K562 (cell line): Measurements from ENCODE around the gene ZBTB48. TPM values are rescaled to one million over a fixed set of nuclear protein-coding genes. Genes with fewer than 3 reads are reported as not detected.

ENCODE experiments used
- ATAC-seq: fragments of 200-7000 bp; cut with Tn5 transposase; 3 replicates; pipeline ENCODE4 v1.9.1; 2020; ENCODE audit warnings: moderate library complexity
- BruUV-seq: library from RNA; stranded (reverse); fragments of 400-500 nt; replicated peaks from 2 replicates; lab custom pipeline; 2021; lab: Mats Ljungman, UMichigan
- CTCF ChIA-PET: fragments of 300-600 bp; formaldehyde crosslinking; extraction: SDS; loops from one replicate; lab custom pipeline; 2021; ENCODE audit warnings: low intra/inter-chr PET ratio; lab: Yijun Ruan, JAX
- POLR2A ChIA-PET: fragments of 300-600, 350-650 bp; sonication (Branson Sonifier 250); formaldehyde crosslinking; extraction: SDS; loops from one replicate; lab custom pipeline; 2021; ENCODE audit warnings: antibody characterized with exemption, inconsistent platforms; lab: Yijun Ruan, JAX
- DNase-seq, 4 experiments: peaks; one replicate each; pipeline versions ENCODE4 v3.0.0 to v3.0.0-alpha.2; 2011 to 2018; ENCODE audit warnings: low spot score in 3 of 4, mixed read lengths in 3 of 4; ENCODE audit errors: extremely low read depth in 1 of 4
- FAIRE-seq: peaks from 2 replicates; lab custom pipeline; 2011; peaks lifted over from hg19 to GRCh38; lab: Jason Lieb, UNC
- H2AFZ ChIP-seq: 2 replicates; pipeline ENCODE4 v1.6.0; 2011; ENCODE audit warnings: low read depth, low read length, control low read depth, inconsistent platforms
- H3K27ac ChIP-seq: fragments of 200-600 bp; 3 replicates; pipeline ENCODE4 v1.8.0; 2011; ENCODE audit warnings: low read depth, mild to moderate bottlenecking, control low read depth, inconsistent platforms, low read length, moderate library complexity, mixed read lengths; ENCODE audit errors: extremely low read depth
- H3K27me3 ChIP-seq, 2 experiments: fragments of 300-600 bp in 1 of 2; 2 replicates in 1 of 2; 3 replicates in 1 of 2; pipeline versions ENCODE4 v1.6.0 to v1.8.0; 2011; ENCODE audit warnings: inconsistent platforms in 2 of 2, low read length in 2 of 2, mild to moderate bottlenecking in 1 of 2, mixed read lengths in 1 of 2, moderate library complexity in 1 of 2; ENCODE audit not compliant: control insufficient read depth in 2 of 2, insufficient read depth in 2 of 2
- H3K36me3 ChIP-seq: fragments of 300-600 bp; 3 replicates; pipeline ENCODE4 v1.8.0; 2011; ENCODE audit warnings: mild to moderate bottlenecking, low read length, inconsistent platforms; ENCODE audit not compliant: control insufficient read depth, insufficient read depth
- H3K4me1 ChIP-seq, 2 experiments: fragments of 200-600 bp in 1 of 2; replicated peaks in 1 of 2; 2 replicates in 1 of 2; 3 replicates in 1 of 2; pipeline versions ENCODE4 v1.5.1 to v1.8.0; 2011; ENCODE audit warnings: inconsistent platforms in 2 of 2, low read length in 2 of 2, mild to moderate bottlenecking in 1 of 2, mixed read lengths in 1 of 2, moderate library complexity in 1 of 2; ENCODE audit not compliant: control insufficient read depth in 2 of 2, insufficient read depth in 2 of 2
- H3K4me2 ChIP-seq: 2 replicates; pipeline ENCODE4 v1.6.1; 2011; ENCODE audit warnings: low read length, control low read depth, inconsistent platforms, mixed read lengths; ENCODE audit not compliant: insufficient read depth
- H3K4me3 ChIP-seq: fragments of 200-600 bp; sonication (generic), shearing (Covaris generic); 2 replicates; pipeline ENCODE4 v1.5.1; 2016; ENCODE audit warnings: control low read depth, inconsistent platforms
- H3K79me2 ChIP-seq: fragments of 200-600 bp; 3 replicates; pipeline ENCODE4 v1.8.0; 2011; ENCODE audit warnings: low read length, inconsistent platforms; ENCODE audit not compliant: control insufficient read depth, insufficient read depth
- H3K9ac ChIP-seq, 2 experiments: 2 replicates each; pipeline versions ENCODE4 v1.6.0 to v1.6.1; 2011; ENCODE audit warnings: low read depth in 2 of 2, low read length in 2 of 2, control low read depth in 1 of 2, inconsistent platforms in 1 of 2, mild to moderate bottlenecking in 1 of 2, mixed read lengths in 1 of 2; ENCODE audit not compliant: insufficient read depth in 1 of 2
- H3K9me1 ChIP-seq: one replicate; pipeline ENCODE4 v1.6.0; 2011; ENCODE audit warnings: inconsistent platforms, mild to moderate bottlenecking, low read length, moderate library complexity; ENCODE audit not compliant: control insufficient read depth, insufficient read depth
- H3K9me3 ChIP-seq: replicated peaks from 2 replicates; pipeline ENCODE4 v1.5.1; 2011; ENCODE audit warnings: low read depth, low read length, inconsistent platforms; ENCODE audit not compliant: control insufficient read depth, insufficient read depth
- H4K20me1 ChIP-seq: replicated peaks from 2 replicates; pipeline ENCODE4 v1.6.1; 2011; ENCODE audit warnings: low read length, inconsistent platforms, mixed read lengths; ENCODE audit not compliant: control insufficient read depth, insufficient read depth
- ETV1 ChIP-seq: fragments of 450-650 bp; conservative IDR thresholded peaks from 2 replicates; pipeline ENCODE4 v1.6.1; 2016; ENCODE audit warnings: missing genetic modification characterization, control low read depth, low read depth, missing compliant biosample characterization
- FOXA1 ChIP-seq: fragments of 450-650 bp; IDR thresholded peaks from 2 replicates; pipeline ENCODE4 v1.6.1; 2016; ENCODE audit warnings: mild to moderate bottlenecking, borderline replicate concordance
- KLF16 ChIP-seq: IDR thresholded peaks from 2 replicates; pipeline ENCODE4 v1.6.1; 2016; ENCODE audit warnings: antibody characterized with exemption
- POLR2G ChIP-seq: fragments of 200-400 bp; formaldehyde crosslinking; IDR thresholded peaks from 2 replicates; pipeline ENCODE4 v1.6.1; 2017; ENCODE audit warnings: low read depth, mild to moderate bottlenecking, antibody characterized with exemption, low read length, moderate library complexity
- ZNF316 ChIP-seq: fragments of 450-650 bp; IDR thresholded peaks from 2 replicates; pipeline ENCODE4 v1.6.1; 2016
- ZNF384 ChIP-seq: IDR thresholded peaks from 2 replicates; pipeline ENCODE4 v1.6.1; 2012; ENCODE audit warnings: low read depth, low read length, improper control_type of control experiment
- WGBS: fragments of 100-300 bp; shearing (Covaris generic); methylation state at CpG from one replicate; pipeline ENCODE4 v1.1.6; 2016; ENCODE audit warnings: low coverage, mixed read lengths; ENCODE audit not compliant: insufficient coverage; ENCODE audit errors: missing lambda C conversion rate; 5-methylcytosine and 5-hydroxymethylcytosine counted together
- in situ Hi-C: fragments of 300-500 bp; cut with MboI; formaldehyde crosslinking; loops from 4 replicates; pipeline ENCODE4 v1.15.0; 2018; ENCODE audit warnings: inconsistent platforms, mixed read lengths
- intact Hi-C: fragments of 100-400 bp; cut with micrococcal nuclease; formaldehyde crosslinking; loops from 2 replicates; pipeline ENCODE4 v1.14.2; 2022
- polyA plus RNA-seq, 8 experiments: library from polyadenylated mRNA; depleted of rRNA in 4 of 8; stranded (reverse) in 5 of 8; unstranded in 3 of 8; fragments of >200 nt; fragmentation: Nextera tagmentation in 2 of 8; fragmentation: Illumina TruSeq in 1 of 8; extraction: Ambion mirVana in 2 of 8; extraction: Trizol in 1 of 8; gene quantifications; 2 replicates each; pipeline versions ENCODE4 v1.2.1 to v1.2.3, GENCODE V29; 2011 to 2014; ENCODE audit warnings: inconsistent platforms in 1 of 8, missing spikeins in 1 of 8
- total RNA-seq, 7 experiments: library from RNA; depleted of rRNA in 6 of 7; stranded (reverse); fragments of >200 nt in 6 of 7; fragmentation: Illumina TruSeq in 2 of 7; extraction: Trizol in 2 of 7; gene quantifications; 2 replicates each; pipeline versions ENCODE4 v1.2.1 to v1.2.3, GENCODE V29; 2011 to 2021; ENCODE audit warnings: low replicate concordance in 1 of 7
- TF ChIP-seq, protein P1 (sequence below): sonication (generic); formaldehyde crosslinking; IDR thresholded peaks from 2 replicates; pipeline ENCODE4 v1.9.0; 2022; ENCODE audit warnings: mild to moderate bottlenecking, missing genetic modification reagents
- TF ChIP-seq, protein P2 (sequence below): fragments of 250-450 bp; sonication (Bioruptor Pico); IDR thresholded peaks from 2 replicates; pipeline ENCODE4 v1.8.0; 2021; ENCODE audit warnings: mild to moderate bottlenecking, moderate library complexity
- TF ChIP-seq, protein P3 (sequence below): fragments of 250-450 bp; sonication (Bioruptor Pico); IDR thresholded peaks from 2 replicates; pipeline ENCODE4 v1.4.0; 2020; ENCODE audit warnings: mild to moderate bottlenecking

ZBTB48 gene
- total and polyA plus RNA-seq, 9 of the 15 experiments (the other 6 are each of a cell fraction or from before 2014, with no cell fraction given), result 1.9 to 66.9 (median 29.5) TPM

DNA sequence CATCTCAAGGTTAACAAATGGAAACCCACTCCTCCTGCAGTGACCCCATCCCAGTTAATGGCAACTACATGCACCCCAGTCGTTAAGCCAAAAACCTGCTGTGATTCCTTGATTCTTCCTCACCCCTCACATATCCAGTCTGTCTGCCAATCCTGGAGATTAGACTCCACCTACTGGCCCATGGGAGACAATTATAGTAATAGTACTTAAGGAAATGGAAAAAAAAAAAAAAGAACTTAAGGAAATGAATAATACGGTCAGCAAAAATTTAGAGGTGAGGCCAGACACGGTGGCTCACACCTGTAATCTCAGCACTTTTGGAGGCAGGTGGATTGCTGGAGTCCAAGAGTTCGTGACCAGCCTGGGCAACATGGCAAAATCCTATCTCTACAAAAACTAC lies 32.5 kb upstream of the ZBTB48 start:
- BruUV-seq, result no TSS peak
- intact Hi-C loops (no loop called here), in situ Hi-C loops (no loop called here)
- Histone ChIP-seq H3K9me1 (no peaks in the 10 kb centered on the region), H3K4me3 (no peak overlapping the region), H3K4me1 (no peaks in the 10 kb centered on the region), H3K36me3 (peaks cover 89% of the 10 kb centered on the region), H3K4me2 (no peak overlapping the region), H2AFZ (no peak overlapping the region), H3K79me2 (peaks cover 19% of the 10 kb centered on the region), H4K20me1 (0 out of 2 replicates have a peak, but pooled peaks cover 6% of the 10 kb centered on the region), H3K9me3 (no peaks in the 10 kb centered on the region), H3K9ac (no peak overlapping the region), H3K27ac (no peak overlapping the region), H3K27me3 (no peaks in the 10 kb centered on the region)
- WGBS, result 92% methylated on average over 4 of the region's 4 CpGs
- ChIA-PET CTCF (no interaction called here), POLR2A (interaction anchor here (0.6 to 1.3 kb wide), 4 partner anchors 10 to 364 kb away, joined by 3 to 4 read pairs (median 4); no protein-coding TSS in a partner anchor)
- peak; percentile 28; the same call in 1 of the 2 replicates for TF ChIP-seq ZNF384
- TF ChIP-seq ZNF316, result peak; percentile 67
- TF ChIP-seq FOXA1, result no peak
- FAIRE-seq (no peak), ATAC-seq (no peak), DNase-seq (no peak)

DNA sequence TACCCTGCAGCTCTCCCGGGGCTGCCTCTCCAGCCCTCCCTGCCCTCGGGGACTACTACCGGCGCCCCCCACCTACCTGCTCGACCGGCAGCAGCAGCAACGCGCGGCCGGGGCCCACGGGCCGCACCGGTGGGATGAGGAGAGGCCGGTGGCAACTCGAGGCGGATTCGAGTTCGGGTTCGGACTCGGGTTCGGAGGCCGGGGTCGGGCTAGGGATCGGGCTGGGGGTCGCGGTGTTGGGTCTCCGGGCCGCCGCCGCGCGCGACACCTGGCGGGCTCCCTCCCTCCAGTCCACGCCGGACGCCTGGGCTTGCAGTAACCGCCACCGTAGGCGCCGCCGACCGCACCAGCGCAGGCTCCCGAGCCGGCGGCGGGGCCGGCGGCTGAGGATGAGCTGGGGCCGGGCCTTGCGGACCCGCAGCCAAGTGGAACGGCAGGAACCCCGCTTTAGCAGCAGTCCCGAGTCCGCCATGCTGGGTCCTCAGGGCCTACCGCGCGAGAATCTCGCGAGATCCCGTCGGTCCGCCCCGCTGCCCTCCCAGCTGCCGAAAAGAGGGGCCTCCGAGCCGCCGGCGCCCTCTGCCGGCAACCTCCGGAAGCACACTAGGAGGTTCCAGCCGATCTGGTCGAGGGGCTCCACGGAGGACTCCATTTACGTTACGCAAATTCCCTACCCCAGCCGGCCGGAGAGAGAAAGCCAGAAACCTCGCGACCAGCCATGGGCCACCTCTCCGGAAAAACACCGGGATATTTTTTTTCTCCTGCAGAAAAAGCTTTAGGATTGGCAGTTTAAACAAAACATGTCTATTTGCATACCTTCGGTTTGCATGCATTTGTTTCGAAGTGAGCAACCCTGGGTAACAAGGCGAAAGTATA lies 25.5 kb upstream of the ZBTB48 start, which contains the start of gene NOL9:
TSS of gene NOL9 (minus strand) at position 483 of the 876 bp plus-strand sequence. CDS start at position 472, 11 bp downstream.
- 2% methylated on average over 87 of the region's 87 CpGs for WGBS
- POLR2A ChIA-PET, result interaction anchor here (0.7 to 1.5 kb wide), 17 partner anchors 12 to 162 kb away, joined by 3 to 9 read pairs (median 4); partner anchors contain the start of genes ACOT7 and ZBTB48
- TF ChIP-seq, protein P1, sequence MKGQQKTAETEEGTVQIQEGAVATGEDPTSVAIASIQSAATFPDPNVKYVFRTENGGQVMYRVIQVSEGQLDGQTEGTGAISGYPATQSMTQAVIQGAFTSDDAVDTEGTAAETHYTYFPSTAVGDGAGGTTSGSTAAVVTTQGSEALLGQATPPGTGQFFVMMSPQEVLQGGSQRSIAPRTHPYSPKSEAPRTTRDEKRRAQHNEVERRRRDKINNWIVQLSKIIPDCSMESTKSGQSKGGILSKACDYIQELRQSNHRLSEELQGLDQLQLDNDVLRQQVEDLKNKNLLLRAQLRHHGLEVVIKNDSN (CRISPR knock-in tag), result no peak
- TF ChIP-seq, protein P2, sequence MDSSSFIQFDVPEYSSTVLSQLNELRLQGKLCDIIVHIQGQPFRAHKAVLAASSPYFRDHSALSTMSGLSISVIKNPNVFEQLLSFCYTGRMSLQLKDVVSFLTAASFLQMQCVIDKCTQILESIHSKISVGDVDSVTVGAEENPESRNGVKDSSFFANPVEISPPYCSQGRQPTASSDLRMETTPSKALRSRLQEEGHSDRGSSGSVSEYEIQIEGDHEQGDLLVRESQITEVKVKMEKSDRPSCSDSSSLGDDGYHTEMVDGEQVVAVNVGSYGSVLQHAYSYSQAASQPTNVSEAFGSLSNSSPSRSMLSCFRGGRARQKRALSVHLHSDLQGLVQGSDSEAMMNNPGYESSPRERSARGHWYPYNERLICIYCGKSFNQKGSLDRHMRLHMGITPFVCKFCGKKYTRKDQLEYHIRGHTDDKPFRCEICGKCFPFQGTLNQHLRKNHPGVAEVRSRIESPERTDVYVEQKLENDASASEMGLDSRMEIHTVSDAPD (CRISPR knock-in tag), result no peak
- TF ChIP-seq, protein P3, sequence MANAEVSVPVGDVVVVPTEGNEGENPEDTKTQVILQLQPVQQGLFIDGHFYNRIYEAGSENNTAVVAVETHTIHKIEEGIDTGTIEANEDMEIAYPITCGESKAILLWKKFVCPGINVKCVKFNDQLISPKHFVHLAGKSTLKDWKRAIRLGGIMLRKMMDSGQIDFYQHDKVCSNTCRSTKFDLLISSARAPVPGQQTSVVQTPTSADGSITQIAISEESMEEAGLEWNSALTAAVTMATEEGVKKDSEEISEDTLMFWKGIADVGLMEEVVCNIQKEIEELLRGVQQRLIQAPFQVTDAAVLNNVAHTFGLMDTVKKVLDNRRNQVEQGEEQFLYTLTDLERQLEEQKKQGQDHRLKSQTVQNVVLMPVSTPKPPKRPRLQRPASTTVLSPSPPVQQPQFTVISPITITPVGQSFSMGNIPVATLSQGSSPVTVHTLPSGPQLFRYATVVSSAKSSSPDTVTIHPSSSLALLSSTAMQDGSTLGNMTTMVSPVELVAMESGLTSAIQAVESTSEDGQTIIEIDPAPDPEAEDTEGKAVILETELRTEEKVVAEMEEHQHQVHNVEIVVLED (CRISPR knock-in tag), result peak; percentile 61; the same call in 1 of the 2 replicates
- TF ChIP-seq ETV1 (tag), result peak; percentile 58
- 0 out of 2 replicates have a peak, but pooled peaks have one; percentile 49 for TF ChIP-seq KLF16
- TF ChIP-seq POLR2G, result peak; percentile 99

More for the DNA sequence above, 25.5 kb upstream of the ZBTB48 start, which contains the start of gene NOL9:
- Histone ChIP-seq H3K9me3 (no peaks in the 10 kb centered on the region), H2AFZ (peak within 1 kb of the TSS; percentile 94), H3K4me3 (peak within 1 kb of the TSS; percentile 99), H3K9ac (peak within 1 kb of the TSS; percentile 94 to 97), H3K4me2 (peak within 1 kb of the TSS; percentile 89), H3K4me1 (peaks cover 14 to 24% of the 10 kb centered on the region in 2 experiments; a peak in 4 of 5 replicates), H4K20me1 (no peaks in the 10 kb centered on the region; the same call in 1 of the 2 replicates), H3K27me3 (no peaks in the 10 kb centered on the region), H3K36me3 (peaks cover 30% of the 10 kb centered on the region), H3K79me2 (peaks cover 35% of the 10 kb centered on the region), H3K27ac (peak within 1 kb of the TSS; percentile 85), H3K9me1 (no peaks in the 10 kb centered on the region)
- no TSS peak for BruUV-seq
- CTCF ChIA-PET, result interaction anchor here (0.6 to 1.1 kb wide), 6 partner anchors 27 to 89 kb away, joined by 3 to 4 read pairs (median 3); no protein-coding TSS in a partner anchor
- FAIRE-seq (peak; percentile 89), DNase-seq (peak; percentile 98 to 99 (median 98)), ATAC-seq (peak; percentile 98)
- intact Hi-C loops (loop anchor here (1.0 to 2.0 kb wide), 4 partner anchors 25 to 80 kb away; partner anchors contain the start of gene ZBTB48), in situ Hi-C loops (no loop called here)
